ENCODE measurements around the gene IL4R.

IL4R gene

DNA sequence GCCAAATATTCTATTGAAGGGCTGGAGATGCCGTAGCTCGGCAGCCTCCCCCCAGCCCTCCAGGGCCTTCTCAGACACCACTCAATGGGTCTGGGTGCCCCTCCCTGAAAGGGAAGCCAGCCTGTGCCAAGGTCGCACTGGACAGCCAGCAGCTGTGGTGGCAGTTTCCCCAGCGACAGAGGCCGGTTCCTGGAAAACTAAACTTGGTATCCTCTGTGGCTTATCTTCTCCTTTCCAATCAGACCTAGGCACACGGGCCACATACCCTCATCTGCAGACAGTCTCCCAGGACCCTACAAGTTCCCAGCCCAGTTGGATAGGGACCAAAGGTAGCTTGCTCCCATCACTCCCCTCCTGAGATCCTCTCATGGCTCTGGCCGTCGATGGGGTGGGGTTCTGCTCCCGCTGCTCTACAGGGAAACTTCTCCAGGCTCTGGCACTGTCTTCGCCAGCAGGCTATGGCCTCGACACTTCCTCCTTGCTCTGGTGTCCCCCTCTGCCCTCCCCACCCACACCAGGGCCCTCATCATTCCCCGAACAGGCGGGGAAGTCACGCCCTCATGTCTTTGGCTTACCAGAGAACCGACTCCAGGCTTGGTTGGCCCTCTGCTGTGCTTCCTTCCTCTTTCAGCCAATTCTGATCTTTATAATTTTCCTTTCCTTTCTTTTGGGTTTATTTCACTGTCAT lies 69.9 kb downstream of the IL4R start:
- H3K79me2 ChIP-seq (ENCODE audit: control insufficient read depth, insufficient read depth, low read length, poor library complexity): no peaks in the 10 kb centered on the region
- H3K14ac ChIP-seq (ENCODE audit: low read length): no peak overlapping the region
- H3K4me1 ChIP-seq (ENCODE audit: control insufficient read depth in 1 of 2, insufficient read depth in 2 of 2, low read length in 2 of 2): peaks cover under 1 to 6% of the 10 kb centered on the region in 2 experiments
- no peak overlapping the region for H2BK12ac ChIP-seq (ENCODE audit: low read length)
- H3K23ac ChIP-seq (ENCODE audit: low read length): no peak overlapping the region
- no peak overlapping the region for H2BK120ac ChIP-seq (ENCODE audit: insufficient read depth, low read length, poor library complexity)
- no peak overlapping the region for H2BK5ac ChIP-seq (ENCODE audit: low read depth, low read length, poor library complexity)
- H3K9me3 ChIP-seq (ENCODE audit: insufficient read depth, low read depth, low read length): peaks cover 2% of the 10 kb centered on the region
- no peak overlapping the region for H2AFZ ChIP-seq (ENCODE audit: insufficient read depth, low read length, poor library complexity)
- no peak overlapping the region for H3K9ac ChIP-seq (ENCODE audit: low read length)
- H3K18ac ChIP-seq (ENCODE audit: low read length): no peak overlapping the region
- H4K12ac ChIP-seq (ENCODE audit: low read depth, low read length): no peak overlapping the region
- no peak overlapping the region for H3K4ac ChIP-seq (ENCODE audit: low read depth, low read length)
- no peak overlapping the region for H3K27ac ChIP-seq (ENCODE audit: low read depth, low read length)
- H2AK5ac ChIP-seq (ENCODE audit: low read length): no peak overlapping the region
- DNase-seq: no peak
- H4K91ac ChIP-seq (ENCODE audit: low read depth, low read length): no peak overlapping the region
- no peak overlapping the region for H4K8ac ChIP-seq (ENCODE audit: low read depth, low read length)
- no peaks in the 10 kb centered on the region for H3K36me3 ChIP-seq (ENCODE audit: control insufficient read depth in 1 of 2, insufficient read depth in 2 of 2, low read length in 2 of 2)
- WGBS (ENCODE audit: extremely low coverage, insufficient coverage, insufficient read length): no CpG with 5 or more reads among the region's 15 CpGs
- H3K4me3 ChIP-seq (ENCODE audit: low read depth, low read length): no peak overlapping the region
- H3K4me2 ChIP-seq (ENCODE audit: low read length): no peak overlapping the region
- no peaks in the 10 kb centered on the region for H3K79me1 ChIP-seq (ENCODE audit: low read length)
- no peaks in the 10 kb centered on the region for H3K27me3 ChIP-seq (ENCODE audit: insufficient read depth, low read length)

GRCh38 chr16:27384425-27384824 lies 70.7 kb downstream of the IL4R start:
- no peak overlapping the region for H3K27ac ChIP-seq (ENCODE audit: low read depth, low read length)
- H4K8ac ChIP-seq (ENCODE audit: low read depth, low read length): no peak overlapping the region
- no peak overlapping the region for H3K4me2 ChIP-seq (ENCODE audit: low read length)
- H3K18ac ChIP-seq (ENCODE audit: low read length): no peak overlapping the region
- H3K4me3 ChIP-seq (ENCODE audit: low read depth, low read length): no peak overlapping the region
- no peak overlapping the region for H2BK120ac ChIP-seq (ENCODE audit: insufficient read depth, low read length, poor library complexity)
- H3K14ac ChIP-seq (ENCODE audit: low read length): no peak overlapping the region
- no peaks in the 10 kb centered on the region for H3K79me1 ChIP-seq (ENCODE audit: low read length)
- H3K4ac ChIP-seq (ENCODE audit: low read depth, low read length): no peak overlapping the region
- WGBS (ENCODE audit: extremely low coverage, insufficient coverage, insufficient read length): no CpG with 5 or more reads among the region's 5 CpGs
- H2AFZ ChIP-seq (ENCODE audit: insufficient read depth, low read length, poor library complexity): no peak overlapping the region
- H3K23ac ChIP-seq (ENCODE audit: low read length): no peak overlapping the region
- no peaks in the 10 kb centered on the region for H3K79me2 ChIP-seq (ENCODE audit: control insufficient read depth, insufficient read depth, low read length, poor library complexity)
- no peak overlapping the region for H2BK12ac ChIP-seq (ENCODE audit: low read length)
- H3K4me1 ChIP-seq (ENCODE audit: control insufficient read depth in 1 of 2, insufficient read depth in 2 of 2, low read length in 2 of 2): no peaks in the 10 kb centered on the region
- H3K36me3 ChIP-seq (ENCODE audit: control insufficient read depth in 1 of 2, insufficient read depth in 2 of 2, low read length in 2 of 2): no peaks in the 10 kb centered on the region
- H4K12ac ChIP-seq (ENCODE audit: low read depth, low read length): no peak overlapping the region
- no peak overlapping the region for H2BK5ac ChIP-seq (ENCODE audit: low read depth, low read length, poor library complexity)
- H3K9me3 ChIP-seq (ENCODE audit: insufficient read depth, low read depth, low read length): peaks cover 3% of the 10 kb centered on the region
- no peak overlapping the region for H4K91ac ChIP-seq (ENCODE audit: low read depth, low read length)
- no peak overlapping the region for H2AK5ac ChIP-seq (ENCODE audit: low read length)
- H3K9ac ChIP-seq (ENCODE audit: low read length): no peak overlapping the region
- no peaks in the 10 kb centered on the region for H3K27me3 ChIP-seq (ENCODE audit: insufficient read depth, low read length)
- no peak for DNase-seq

DNA sequence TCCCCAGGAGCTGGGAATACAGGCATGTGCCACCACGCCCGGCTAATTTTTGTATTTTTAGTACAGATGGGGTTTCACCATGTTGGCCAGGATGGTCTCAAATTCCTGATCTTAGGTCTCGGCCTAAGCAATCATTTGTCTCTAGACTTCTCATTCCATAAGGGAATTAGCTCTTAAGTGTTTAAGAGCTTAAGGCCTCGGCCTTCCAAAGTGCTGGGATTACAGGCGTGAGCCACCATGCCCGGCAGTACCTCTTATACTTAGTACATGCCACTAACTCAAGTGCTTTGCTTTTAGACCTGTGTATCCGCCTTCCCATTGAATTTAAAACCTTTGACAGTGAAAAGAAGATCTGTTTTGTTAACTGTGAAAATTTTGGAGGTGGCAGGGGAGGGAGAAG lies 71.6 kb downstream of the IL4R start:
- H3K27me3 ChIP-seq (ENCODE audit: insufficient read depth, low read length): no peaks in the 10 kb centered on the region
- H3K4me2 ChIP-seq (ENCODE audit: low read length): no peak overlapping the region
- no CpG with 5 or more reads among the region's 7 CpGs for WGBS (ENCODE audit: extremely low coverage, insufficient coverage, insufficient read length)
- H3K4me1 ChIP-seq (ENCODE audit: control insufficient read depth in 1 of 2, insufficient read depth in 2 of 2, low read length in 2 of 2): no peaks in the 10 kb centered on the region
- no peak overlapping the region for H3K23ac ChIP-seq (ENCODE audit: low read length)
- H3K18ac ChIP-seq (ENCODE audit: low read length): no peak overlapping the region
- H2BK120ac ChIP-seq (ENCODE audit: insufficient read depth, low read length, poor library complexity): no peak overlapping the region
- no peak overlapping the region for H3K27ac ChIP-seq (ENCODE audit: low read depth, low read length)
- no peak overlapping the region for H3K4me3 ChIP-seq (ENCODE audit: low read depth, low read length)
- no peaks in the 10 kb centered on the region for H3K36me3 ChIP-seq (ENCODE audit: control insufficient read depth in 1 of 2, insufficient read depth in 2 of 2, low read length in 2 of 2)
- H2AFZ ChIP-seq (ENCODE audit: insufficient read depth, low read length, poor library complexity): no peak overlapping the region
- H4K12ac ChIP-seq (ENCODE audit: low read depth, low read length): no peak overlapping the region
- DNase-seq: no peak
- no peaks in the 10 kb centered on the region for H3K79me1 ChIP-seq (ENCODE audit: low read length)
- H2BK12ac ChIP-seq (ENCODE audit: low read length): no peak overlapping the region
- H2AK5ac ChIP-seq (ENCODE audit: low read length): no peak overlapping the region
- H4K8ac ChIP-seq (ENCODE audit: low read depth, low read length): no peak overlapping the region
- no peak overlapping the region for H3K9ac ChIP-seq (ENCODE audit: low read length)
- no peak overlapping the region for H2BK5ac ChIP-seq (ENCODE audit: low read depth, low read length, poor library complexity)
- H3K4ac ChIP-seq (ENCODE audit: low read depth, low read length): no peak overlapping the region
- peaks cover 3% of the 10 kb centered on the region for H3K9me3 ChIP-seq (ENCODE audit: insufficient read depth, low read depth, low read length)
- no peak overlapping the region for H3K14ac ChIP-seq (ENCODE audit: low read length)
- no peak overlapping the region for H4K91ac ChIP-seq (ENCODE audit: low read depth, low read length)
- no peaks in the 10 kb centered on the region for H3K79me2 ChIP-seq (ENCODE audit: control insufficient read depth, insufficient read depth, low read length, poor library complexity)

- H3K23ac ChIP-seq (ENCODE audit: low read length): no peak overlapping the region
- no peak overlapping the region for H3K9ac ChIP-seq (ENCODE audit: low read length)
- H3K27ac ChIP-seq (ENCODE audit: low read depth, low read length): no peak overlapping the region
- no peak overlapping the region for H2AFZ ChIP-seq (ENCODE audit: insufficient read depth, low read length, poor library complexity)
- H3K36me3 ChIP-seq (ENCODE audit: control insufficient read depth in 1 of 2, insufficient read depth in 2 of 2, low read length in 2 of 2): no peaks in the 10 kb centered on the region
- H3K4me2 ChIP-seq (ENCODE audit: low read length): no peak overlapping the region
- no peaks in the 10 kb centered on the region for H3K79me2 ChIP-seq (ENCODE audit: control insufficient read depth, insufficient read depth, low read length, poor library complexity)
- H4K91ac ChIP-seq (ENCODE audit: low read depth, low read length): no peak overlapping the region
- no peak overlapping the region for H3K18ac ChIP-seq (ENCODE audit: low read length)
- no peak overlapping the region for H4K12ac ChIP-seq (ENCODE audit: low read depth, low read length)
- no peak overlapping the region for H3K4ac ChIP-seq (ENCODE audit: low read depth, low read length)
- no peak overlapping the region for H3K4me3 ChIP-seq (ENCODE audit: low read depth, low read length)
- peaks cover 2% of the 10 kb centered on the region for H3K9me3 ChIP-seq (ENCODE audit: insufficient read depth, low read depth, low read length)
- no CpG with 5 or more reads among the region's 4 CpGs for WGBS (ENCODE audit: extremely low coverage, insufficient coverage, insufficient read length)
- no peak for DNase-seq
- no peak overlapping the region for H4K8ac ChIP-seq (ENCODE audit: low read depth, low read length)
- H3K27me3 ChIP-seq (ENCODE audit: insufficient read depth, low read length): no peaks in the 10 kb centered on the region
- H3K4me1 ChIP-seq (ENCODE audit: control insufficient read depth in 1 of 2, insufficient read depth in 2 of 2, low read length in 2 of 2): no peaks in the 10 kb centered on the region
- no peaks in the 10 kb centered on the region for H3K79me1 ChIP-seq (ENCODE audit: low read length)
- no peak overlapping the region for H2AK5ac ChIP-seq (ENCODE audit: low read length)
- H2BK120ac ChIP-seq (ENCODE audit: insufficient read depth, low read length, poor library complexity): no peak overlapping the region
- H3K14ac ChIP-seq (ENCODE audit: low read length): no peak overlapping the region
- no peak overlapping the region for H2BK5ac ChIP-seq (ENCODE audit: low read depth, low read length, poor library complexity)
- no peak overlapping the region for H2BK12ac ChIP-seq (ENCODE audit: low read length)
Observed at GRCh38 chr16:27386674-27387073, 72.9 kb downstream of the IL4R start.

All from trophoblast cell (in vitro differentiated cells and primary cell).